CD14-positive monocyte (primary cell): Measurements from ENCODE around the gene TRIM69. TPM values are rescaled to one million over a fixed set of nuclear protein-coding genes. Genes with fewer than 3 reads are reported as not detected.

Experiments
- DNase-seq, 3 donors: peaks; one replicate each; pipeline ENCODE4 v3.0.0-alpha.2; 2011 to 2022
- H2AFZ ChIP-seq: 2 replicates; pipeline ENCODE4 v1.6.0; 2012; ENCODE audit warnings: mild to moderate bottlenecking, low read depth, low read length, inconsistent platforms; ENCODE audit not compliant: insufficient read depth, poor library complexity, severe bottlenecking
- H3K27ac ChIP-seq, 2 donors: 1 replicate in 1 of 2; 2 replicates in 1 of 2; pipeline ENCODE4 v1.5.1; 2012 to 2013; ENCODE audit warnings: low read length in 2 of 2, control low read depth in 1 of 2, inconsistent platforms in 1 of 2, low read depth in 1 of 2, mild to moderate bottlenecking in 1 of 2
- H3K27me3 ChIP-seq, 2 donors: one replicate each; pipeline versions ENCODE4 v1.6.0 to v1.6.1; 2011 to 2013; ENCODE audit warnings: low read length in 2 of 2; ENCODE audit not compliant: control insufficient read depth in 2 of 2, insufficient read depth in 2 of 2
- H3K36me3 ChIP-seq, 2 donors: replicated peaks in 1 of 2; 1 replicate in 1 of 2; 2 replicates in 1 of 2; pipeline versions ENCODE4 v1.5.1 to v1.6.1; 2012 to 2013; ENCODE audit warnings: low read length in 2 of 2, control low read depth in 1 of 2, inconsistent platforms in 1 of 2, mild to moderate bottlenecking in 1 of 2; ENCODE audit not compliant: insufficient read depth in 2 of 2, control insufficient read depth in 1 of 2
- H3K4me1 ChIP-seq, 2 donors: 1 replicate in 1 of 2; 2 replicates in 1 of 2; pipeline versions ENCODE4 v1.5.1 to v1.6.1; 2012 to 2013; ENCODE audit warnings: low read length in 2 of 2, control low read depth in 1 of 2, inconsistent platforms in 1 of 2, mild to moderate bottlenecking in 1 of 2, moderate library complexity in 1 of 2; ENCODE audit not compliant: insufficient read depth in 2 of 2, control insufficient read depth in 1 of 2
- H3K4me2 ChIP-seq: replicated peaks from 2 replicates; pipeline ENCODE3; 2012; ENCODE audit warnings: low read length, moderate library complexity, mild to moderate bottlenecking; ENCODE audit not compliant: poor library complexity, severe bottlenecking; ENCODE audit errors: extremely low read depth
- H3K4me3 ChIP-seq, 3 experiments: fragments of 200-600 bp in 1 of 3; sonication (generic) in 1 of 3; replicated peaks in 1 of 3; 1 replicate in 2 of 3; 2 replicates in 1 of 3; pipeline ENCODE4 v1.5.1; 2011 to 2013; ENCODE audit warnings: low read length in 3 of 3, mild to moderate bottlenecking in 3 of 3, control low read depth in 2 of 3, low read depth in 2 of 3, inconsistent platforms in 1 of 3, moderate library complexity in 1 of 3
- H3K79me2 ChIP-seq: 2 replicates; pipeline ENCODE4 v1.6.0; 2012; ENCODE audit warnings: mild to moderate bottlenecking, control low read depth, inconsistent platforms, low read length, moderate library complexity; ENCODE audit not compliant: insufficient read depth
- H3K9ac ChIP-seq: 2 replicates; pipeline ENCODE4 v1.6.0; 2017; ENCODE audit warnings: low read length, mild to moderate bottlenecking; ENCODE audit not compliant: insufficient read depth, poor library complexity, severe bottlenecking
- H3K9me3 ChIP-seq, 2 donors: replicated peaks in 1 of 2; 1 replicate in 1 of 2; 2 replicates in 1 of 2; pipeline versions ENCODE4 v1.5.1 to v1.6.1; 2012 to 2013; ENCODE audit warnings: low read length in 2 of 2, control low read depth in 1 of 2; ENCODE audit not compliant: control insufficient read depth in 1 of 2, insufficient read depth in 1 of 2
- H4K20me1 ChIP-seq: 2 replicates; pipeline ENCODE4 v1.6.0; 2012; ENCODE audit warnings: mild to moderate bottlenecking, low read length, control low read depth, moderate library complexity; ENCODE audit not compliant: insufficient read depth
- H3K27ac Mint-ChIP-seq, 7 donors: one replicate each; pipeline ENCODE4 v1.8.0; 2020; ENCODE audit warnings: mild to moderate bottlenecking in 7 of 7, mixed read lengths in 7 of 7, moderate library complexity in 6 of 7, inconsistent platforms in 2 of 7
- H3K27me3 Mint-ChIP-seq, 3 donors: one replicate each; pipeline ENCODE4 v1.8.0; 2021 to 2022; ENCODE audit warnings: low read depth in 3 of 3, mild to moderate bottlenecking in 3 of 3, mixed read lengths in 3 of 3, moderate library complexity in 3 of 3, inconsistent platforms in 1 of 3
- H3K36me3 Mint-ChIP-seq, 2 donors: one replicate each; pipeline ENCODE4 v1.8.0; 2020; ENCODE audit warnings: mixed read lengths in 2 of 2, inconsistent platforms in 1 of 2, mild to moderate bottlenecking in 1 of 2
- H3K4me1 Mint-ChIP-seq: one replicate; pipeline ENCODE4 v1.8.0; 2020; ENCODE audit warnings: mild to moderate bottlenecking, mixed read lengths
- H3K4me3 Mint-ChIP-seq, 2 donors: one replicate each; pipeline ENCODE4 v1.8.0; 2020; ENCODE audit warnings: mild to moderate bottlenecking in 2 of 2, mixed read lengths in 2 of 2, moderate library complexity in 1 of 2
- H3K9me3 Mint-ChIP-seq, 7 donors: one replicate each; pipeline ENCODE4 v1.8.0; 2020 to 2022; ENCODE audit warnings: mixed read lengths in 7 of 7, mild to moderate bottlenecking in 6 of 7, moderate library complexity in 6 of 7, inconsistent platforms in 2 of 7
- WGBS: methylation state at CpG from one replicate; pipeline ENCODE4 v1.1.5; 2013; ENCODE audit warnings: missing lambda C conversion rate; ENCODE audit not compliant: insufficient coverage; 5-methylcytosine and 5-hydroxymethylcytosine counted together
- intact Hi-C, 2 donors: fragments of 100-400 bp; cut with micrococcal nuclease; formaldehyde crosslinking; loops; one replicate each; pipeline versions ENCODE4 v1.15.0 to v1.15.1; 2023
- polyA plus RNA-seq, 3 donors: library from polyadenylated mRNA; depleted of rRNA in 1 of 3; unstranded in 2 of 3; stranded (reverse) in 1 of 3; fragments of 300-500 nt in 2 of 3; fragments of >200 nt in 1 of 3; fragmentation: Illumina TruSeq in 2 of 3; gene quantifications; 1 replicate in 2 of 3; 2 replicates in 1 of 3; pipeline ENCODE4 v1.2.3, GENCODE V29; 2012 to 2021
- TF ChIP-seq, protein P1 (sequence below): fragments of 200-600 bp; IDR thresholded peaks from one replicate; pipeline ENCODE4 v1.8.0; 2022; ENCODE audit warnings: antibody characterized with exemption, mild to moderate bottlenecking

The TRIM69 gene
- polyA plus RNA-seq, 3 donors: 9.4 to 18.2 (median 15.8) TPM

- H3K4me3 ChIP-seq: no peak overlapping the region
- H2AFZ ChIP-seq: no peak overlapping the region
- no peak overlapping the region for H3K9ac ChIP-seq
- no peak for DNase-seq
- no peaks in the 10 kb centered on the region for H3K9me3 ChIP-seq
- no peaks in the 10 kb centered on the region for H3K79me2 ChIP-seq
- Mint-ChIP-seq H3K27ac (no peak overlapping the region), H3K36me3 (no peaks in the 10 kb centered on the region), H3K27me3 (peaks cover 0 to 4% (median 2%) of the 10 kb centered on the region in 3 donors), H3K4me3 (no peak overlapping the region), H3K9me3 (no peaks in the 10 kb centered on the region), H3K4me1 (peaks cover 3% of the 10 kb centered on the region)
- no peak overlapping the region for H3K4me2 ChIP-seq
- WGBS: 100% methylated on average over 2 of the region's 3 CpGs
- TF ChIP-seq, protein P1, sequence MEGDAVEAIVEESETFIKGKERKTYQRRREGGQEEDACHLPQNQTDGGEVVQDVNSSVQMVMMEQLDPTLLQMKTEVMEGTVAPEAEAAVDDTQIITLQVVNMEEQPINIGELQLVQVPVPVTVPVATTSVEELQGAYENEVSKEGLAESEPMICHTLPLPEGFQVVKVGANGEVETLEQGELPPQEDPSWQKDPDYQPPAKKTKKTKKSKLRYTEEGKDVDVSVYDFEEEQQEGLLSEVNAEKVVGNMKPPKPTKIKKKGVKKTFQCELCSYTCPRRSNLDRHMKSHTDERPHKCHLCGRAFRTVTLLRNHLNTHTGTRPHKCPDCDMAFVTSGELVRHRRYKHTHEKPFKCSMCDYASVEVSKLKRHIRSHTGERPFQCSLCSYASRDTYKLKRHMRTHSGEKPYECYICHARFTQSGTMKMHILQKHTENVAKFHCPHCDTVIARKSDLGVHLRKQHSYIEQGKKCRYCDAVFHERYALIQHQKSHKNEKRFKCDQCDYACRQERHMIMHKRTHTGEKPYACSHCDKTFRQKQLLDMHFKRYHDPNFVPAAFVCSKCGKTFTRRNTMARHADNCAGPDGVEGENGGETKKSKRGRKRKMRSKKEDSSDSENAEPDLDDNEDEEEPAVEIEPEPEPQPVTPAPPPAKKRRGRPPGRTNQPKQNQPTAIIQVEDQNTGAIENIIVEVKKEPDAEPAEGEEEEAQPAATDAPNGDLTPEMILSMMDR: no peak
- H3K4me1 ChIP-seq: no peaks in the 10 kb centered on the region
- no peaks in the 10 kb centered on the region for H3K36me3 ChIP-seq
- no peak overlapping the region for H3K27ac ChIP-seq
- intact Hi-C loops: no loop called here
- H3K27me3 ChIP-seq: no peaks in the 10 kb centered on the region
- no peaks in the 10 kb centered on the region for H4K20me1 ChIP-seq
Observed at GRCh38 chr15:44790656-44791055, 54.3 kb downstream of the TRIM69 start.

- Histone ChIP-seq H3K27me3 (no peaks in the 10 kb centered on the region), H2AFZ (no peak overlapping the region), H3K4me2 (no peak overlapping the region), H3K9me3 (no peaks in the 10 kb centered on the region), H3K4me3 (no peak overlapping the region), H3K27ac (no peak overlapping the region), H3K4me1 (no peaks in the 10 kb centered on the region), H3K36me3 (no peaks in the 10 kb centered on the region), H4K20me1 (no peaks in the 10 kb centered on the region), H3K79me2 (no peaks in the 10 kb centered on the region), H3K9ac (no peak overlapping the region)
- Mint-ChIP-seq H3K27me3 (peaks cover 0 to 2% (median 2%) of the 10 kb centered on the region in 3 donors), H3K9me3 (no peaks in the 10 kb centered on the region), H3K27ac (no peak overlapping the region), H3K36me3 (no peaks in the 10 kb centered on the region), H3K4me3 (no peak overlapping the region), H3K4me1 (no peaks in the 10 kb centered on the region)
- intact Hi-C loops: no loop called here
- no peak for DNase-seq
- TF ChIP-seq, protein P1: no peak
- WGBS: no CpG with 5 or more reads among the region's 1 CpG
Observed at GRCh38 chr15:44792715-44793114, 56.4 kb downstream of the TRIM69 start.
